GM19239 (cell line): ENCODE results near the gene GAB3.
A peak's percentile ranks its signal among the peaks of the same experiment; 100 is the strongest.

Source experiments
- DNase-seq: peaks from one replicate; pipeline ENCODE4 v3.0.0; 2011; ENCODE audit warnings: low spot score; ENCODE audit not compliant: insufficient read length
- FAIRE-seq: peaks from 2 replicates; lab custom pipeline; 2011; peaks lifted over from hg19 to GRCh38; lab: Jason Lieb, UNC

GAB3 gene

DNA sequence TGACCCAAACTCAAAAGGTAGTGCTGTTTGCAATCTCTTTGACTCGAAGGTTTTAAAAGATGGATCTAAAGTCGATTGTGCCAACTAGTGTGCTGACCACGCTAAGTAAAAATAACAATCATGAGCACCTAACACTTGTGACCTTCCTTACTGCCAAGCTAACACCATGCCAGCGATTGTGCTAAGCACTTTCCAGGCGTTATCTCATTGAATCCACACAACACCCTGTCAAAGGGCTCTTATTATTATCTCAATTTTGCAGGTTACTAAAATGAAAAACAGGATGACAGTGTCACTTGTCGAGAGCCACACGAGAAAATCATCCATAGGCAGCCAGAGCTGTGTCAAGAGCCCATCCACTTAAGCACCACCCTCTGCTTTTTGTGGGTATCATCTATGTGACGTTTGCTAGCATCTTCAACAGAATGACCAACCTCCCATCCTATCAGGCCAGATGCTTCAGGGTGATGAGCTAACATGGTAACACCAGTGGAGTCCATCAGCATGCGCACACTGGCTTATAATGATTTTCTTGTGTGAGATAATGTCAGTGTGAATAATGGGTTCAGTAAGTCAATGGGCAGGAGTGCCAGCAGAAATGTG, 893 bp upstream of the GAB3 start:
- DNase-seq (no peak), FAIRE-seq (no peak)

DNA sequence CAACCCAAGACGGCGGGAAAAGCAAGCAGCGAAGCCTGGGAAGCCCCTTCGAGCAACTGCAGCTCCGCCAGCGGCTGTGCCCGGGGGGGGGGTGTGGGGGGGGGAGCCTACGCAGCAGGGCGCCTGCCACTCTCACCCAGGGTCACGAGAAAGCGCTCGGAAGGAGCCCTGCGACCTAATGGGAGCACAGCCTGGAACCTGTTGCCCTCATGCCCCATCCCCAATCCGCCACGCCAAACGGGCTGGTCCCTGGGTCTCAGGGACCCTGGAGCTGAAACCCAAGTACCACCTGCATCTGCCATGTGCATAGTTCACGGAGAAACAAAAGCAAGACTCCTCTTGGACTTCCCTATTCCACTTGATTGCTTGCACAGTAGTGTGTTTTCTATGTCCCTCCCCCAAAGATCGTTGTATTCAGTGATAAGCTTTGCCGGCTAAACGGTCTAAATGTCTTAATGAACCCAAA, 359 bp upstream of the GAB3 start:
- DNase-seq: no peak
- peak; percentile 73 for FAIRE-seq

DNA sequence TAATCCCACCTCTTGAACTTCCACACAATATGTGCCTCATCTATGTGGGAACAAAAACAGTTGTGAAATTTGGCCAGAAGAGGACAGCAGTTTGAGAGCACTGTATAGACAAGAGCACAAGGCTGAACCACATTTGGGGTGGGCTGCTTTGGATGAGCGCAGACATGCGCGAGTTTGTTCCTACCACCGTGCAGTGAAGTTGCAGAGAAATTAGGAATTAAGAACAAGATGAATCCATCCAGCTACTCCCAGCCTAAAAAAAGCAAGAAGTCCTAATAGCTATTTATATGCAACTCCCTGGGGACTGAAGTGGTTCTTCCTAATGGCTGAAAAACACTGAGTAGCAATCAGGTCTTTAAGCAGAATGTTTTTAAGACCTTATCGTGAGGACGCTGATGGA, 1.0 kb downstream of the GAB3 start:
- no peak for DNase-seq
- FAIRE-seq: peak; percentile 52

- DNase-seq (peak; percentile 20), FAIRE-seq (peak; percentile 98)
Observed at GRCh38 chrX:154748712-154749339, 2.1 kb downstream of the GAB3 start.

DNA sequence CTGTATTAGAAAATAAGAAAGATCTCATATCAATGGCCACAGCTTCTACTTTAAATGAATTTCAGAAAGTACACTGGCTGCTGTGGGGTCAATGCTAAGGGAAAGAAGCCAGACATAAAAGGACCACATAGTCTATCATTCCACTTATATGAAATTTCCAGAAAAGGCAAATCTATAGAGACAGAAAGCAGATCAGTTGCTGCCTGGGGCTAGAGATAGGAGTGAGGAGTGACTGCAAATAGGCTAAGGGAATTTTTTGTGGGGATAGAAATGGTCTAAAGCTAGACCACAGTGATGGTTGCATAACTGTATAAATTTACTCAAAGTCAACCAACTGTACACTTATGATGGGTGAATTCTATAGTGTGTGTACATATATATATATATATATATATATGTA, 8.3 kb downstream of the GAB3 start:
- FAIRE-seq (peak; percentile 14), DNase-seq (no peak)

DNA sequence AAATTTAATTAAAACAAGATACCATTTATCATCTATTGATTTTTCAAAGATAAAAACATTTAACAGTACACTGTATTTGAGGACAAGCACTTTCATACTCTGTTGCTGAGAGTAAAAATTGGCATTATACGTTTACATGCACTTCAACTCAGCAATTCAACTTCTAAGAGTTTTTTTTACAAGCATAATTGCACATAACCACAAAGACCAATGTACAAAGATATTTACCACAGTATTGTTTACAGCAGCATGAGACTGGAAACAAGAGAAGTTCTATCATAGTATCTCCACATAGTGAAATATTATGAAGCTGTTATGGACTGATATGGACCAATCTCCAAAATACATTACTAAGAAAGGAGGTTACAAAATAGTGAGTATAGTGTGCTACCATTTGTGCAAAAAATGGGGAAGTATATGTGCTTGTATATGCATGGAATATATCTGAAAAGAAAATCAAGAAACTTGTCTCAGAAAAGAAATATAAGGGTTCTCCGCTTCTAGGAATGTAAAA, 10.9 kb downstream of the GAB3 start:
- FAIRE-seq (no peak), DNase-seq (no peak)

- DNase-seq (no peak), FAIRE-seq (peak; percentile 28)
Observed at GRCh38 chrX:154738011-154738738, 12.7 kb downstream of the GAB3 start.

DNA sequence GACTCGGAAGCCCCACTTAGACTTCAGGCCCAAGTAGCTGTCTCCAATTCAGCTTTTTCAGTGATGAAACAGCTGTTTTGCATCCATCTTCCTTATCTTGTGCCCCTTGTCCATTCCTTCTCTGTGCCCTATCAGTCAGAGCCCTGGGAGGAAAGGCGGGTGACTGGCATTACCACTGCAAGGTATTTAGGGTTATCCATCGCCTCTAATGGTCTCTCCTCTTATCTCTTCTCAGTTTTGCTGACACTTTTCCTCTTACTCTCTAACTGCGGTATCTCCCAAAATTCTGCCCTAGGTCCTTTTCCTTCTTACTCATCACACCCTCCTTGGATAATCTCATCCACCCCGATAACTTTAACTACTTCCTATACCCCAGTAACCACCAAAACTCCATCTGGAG, 13.7 kb downstream of the GAB3 start:
- DNase-seq (no peak), FAIRE-seq (no peak)

DNA sequence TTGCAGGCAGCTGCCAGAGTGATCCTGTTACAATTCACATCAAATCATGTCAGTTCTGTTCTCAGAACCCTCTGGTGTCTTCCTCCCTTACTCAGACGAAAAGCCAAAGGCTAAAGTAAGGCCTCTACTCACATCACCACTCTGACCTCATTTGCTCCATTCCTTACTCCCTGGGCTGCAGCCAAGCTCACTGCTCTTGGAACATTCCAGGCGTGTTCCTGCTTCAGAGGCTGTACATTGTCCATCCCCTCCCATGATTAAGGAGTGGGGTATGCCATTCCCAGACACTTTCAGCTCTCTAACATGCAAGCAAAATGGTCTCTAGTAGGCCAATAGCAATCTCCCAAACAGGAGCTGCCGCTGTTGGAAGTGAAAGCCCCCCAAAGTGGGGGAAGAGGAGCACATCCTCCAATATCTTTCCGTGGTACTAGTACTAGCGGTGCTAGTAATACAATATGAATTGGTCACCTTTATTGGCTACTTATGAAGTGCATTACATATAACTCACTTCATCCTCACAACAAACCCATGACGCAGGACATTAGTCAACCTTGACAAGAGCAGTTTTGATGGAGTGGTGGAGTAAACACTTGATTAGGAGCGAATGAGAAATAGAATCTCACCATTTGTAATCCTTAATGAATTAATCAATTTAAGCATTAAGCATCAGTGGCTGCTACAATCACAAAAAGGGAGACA, 15.0 kb downstream of the GAB3 start:
- no peak for DNase-seq
- FAIRE-seq: no peak

DNA sequence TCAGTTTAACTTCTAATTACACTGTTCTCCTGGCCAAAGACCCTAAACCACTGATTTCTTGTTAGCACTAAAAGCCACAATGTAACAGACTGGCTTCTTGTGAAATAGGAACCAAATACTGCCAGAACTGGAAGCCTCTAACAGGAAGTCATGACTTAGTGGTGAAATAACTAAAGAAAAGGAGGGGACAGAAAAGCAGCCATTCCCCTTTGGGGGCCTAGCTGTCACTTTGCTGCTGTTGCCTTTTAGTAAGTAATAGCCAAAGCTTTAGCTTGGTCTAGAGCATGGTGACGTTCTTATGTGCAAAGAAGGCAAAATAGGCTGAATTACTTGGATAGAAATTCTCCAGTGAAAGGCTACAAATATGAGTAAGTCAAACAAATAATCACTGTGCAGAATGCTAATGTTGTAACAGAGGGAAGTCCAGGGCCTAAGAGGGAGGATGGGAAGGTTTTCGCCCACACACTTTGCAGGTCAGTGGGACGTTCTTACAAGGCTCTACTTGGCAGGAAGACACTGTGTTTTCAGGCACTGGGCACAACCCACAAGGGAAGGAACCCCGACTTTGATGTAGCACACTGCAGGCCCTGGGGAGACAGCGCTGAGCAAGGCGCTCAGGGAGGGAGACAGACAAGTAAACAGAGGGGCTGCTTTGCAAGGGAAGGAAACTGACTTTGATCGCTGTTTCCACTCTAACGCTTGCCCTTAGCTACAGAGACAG, 16.7 kb downstream of the GAB3 start:
- DNase-seq (no peak), FAIRE-seq (peak; percentile 82)

DNA sequence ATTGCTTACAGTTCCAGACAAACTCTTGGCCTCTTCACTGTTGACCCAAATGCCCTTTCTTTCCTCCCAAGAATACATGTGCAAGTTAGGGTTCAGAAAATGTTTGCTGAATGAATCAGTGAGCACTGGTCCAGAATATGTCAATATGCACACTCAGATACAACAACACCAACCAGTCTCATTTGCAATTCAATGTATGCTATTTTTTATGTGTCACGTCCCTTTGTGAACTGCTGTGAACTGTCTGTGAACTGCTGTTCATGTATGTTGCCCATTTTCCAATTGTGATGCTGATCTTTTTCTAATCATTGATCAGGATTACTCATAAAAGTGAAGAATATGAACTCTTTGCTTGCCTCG, 17.8 kb downstream of the GAB3 start:
- peak; percentile 42 for FAIRE-seq
- DNase-seq: no peak

DNA sequence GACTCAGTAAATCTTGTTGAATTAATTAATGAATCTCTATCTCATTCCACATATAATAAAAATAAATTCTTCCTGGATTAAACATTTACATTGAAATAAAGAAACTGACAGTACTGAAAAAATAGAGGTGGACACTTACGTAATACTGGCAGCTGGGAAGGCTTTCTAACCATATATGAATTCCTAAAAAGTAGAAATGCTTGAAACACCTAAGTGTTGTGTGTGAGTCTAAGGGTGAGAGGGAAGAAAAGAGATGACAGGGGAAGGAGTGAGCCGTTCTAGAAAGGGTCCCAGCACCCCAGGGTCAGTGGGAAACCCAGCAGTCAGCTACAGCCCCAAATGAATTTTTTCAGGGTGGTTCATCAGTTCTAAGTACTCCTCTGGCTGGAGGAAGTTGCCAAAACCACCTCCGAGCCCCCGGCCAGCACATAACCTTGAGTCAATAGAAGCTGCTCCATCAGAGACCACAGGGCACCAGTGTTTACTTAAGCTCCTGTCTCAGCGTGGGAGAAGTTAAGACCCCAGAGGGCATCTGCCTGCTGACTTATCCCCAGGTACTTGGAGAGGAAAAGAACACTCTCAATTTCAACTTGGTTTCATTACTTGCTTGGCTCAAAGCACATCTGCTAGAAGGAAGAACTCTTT, 18.3 kb downstream of the GAB3 start:
- FAIRE-seq (peak; percentile 57), DNase-seq (no peak)

GRCh38 chrX:154731881-154732280, 19.0 kb downstream of the GAB3 start:
- DNase-seq (no peak), FAIRE-seq (no peak)

DNA sequence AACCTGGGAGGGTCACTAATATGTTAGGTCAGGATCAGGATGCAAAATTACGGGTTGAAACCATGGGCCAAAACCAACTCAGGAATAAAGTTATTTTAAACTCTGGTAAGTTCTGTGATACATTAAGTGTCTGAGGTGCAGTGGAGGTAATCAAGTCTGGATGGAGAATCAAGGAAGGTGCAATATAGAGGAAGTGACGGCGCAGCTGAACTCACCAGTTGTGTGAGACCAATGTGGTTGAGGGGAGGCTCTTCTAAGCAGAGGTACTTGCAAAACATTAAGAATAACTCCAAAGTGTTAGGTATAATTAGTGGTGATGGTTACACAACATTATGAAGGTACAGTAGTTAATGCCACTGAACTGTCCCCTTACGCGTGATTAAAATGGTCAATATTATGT, 19.7 kb downstream of the GAB3 start:
- DNase-seq: no peak
- FAIRE-seq: no peak

DNA sequence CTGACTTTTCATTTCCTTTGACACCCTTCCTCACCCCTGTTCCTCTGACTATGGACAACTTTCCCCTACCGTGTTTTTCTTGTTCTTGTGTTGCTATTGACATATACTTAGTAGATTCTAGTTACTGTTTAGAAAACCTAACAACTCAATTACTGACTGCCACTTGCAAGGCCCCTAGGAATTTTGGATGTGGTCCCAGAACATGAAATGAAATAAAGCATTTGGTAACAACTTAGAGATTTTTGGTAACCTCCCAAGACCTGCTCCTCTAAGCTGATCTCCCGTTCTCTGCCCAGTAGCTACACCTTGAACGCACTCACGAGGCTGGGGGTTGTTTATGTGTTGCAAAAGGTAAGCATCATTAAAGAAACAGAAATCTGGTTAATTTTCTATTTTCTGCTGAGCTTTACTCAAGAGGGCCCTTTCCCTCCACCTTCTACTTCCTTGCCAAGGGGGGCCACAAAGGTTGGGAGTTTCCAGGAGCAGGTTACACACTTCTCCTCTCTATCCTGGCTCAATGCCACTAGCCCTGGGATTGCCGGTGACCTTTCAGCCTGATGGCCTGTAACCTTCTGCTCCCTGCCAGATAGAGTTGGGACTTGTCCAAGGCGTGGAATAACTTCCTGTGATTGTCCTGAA, 20.5 kb downstream of the GAB3 start:
- DNase-seq (no peak), FAIRE-seq (no peak)

DNA sequence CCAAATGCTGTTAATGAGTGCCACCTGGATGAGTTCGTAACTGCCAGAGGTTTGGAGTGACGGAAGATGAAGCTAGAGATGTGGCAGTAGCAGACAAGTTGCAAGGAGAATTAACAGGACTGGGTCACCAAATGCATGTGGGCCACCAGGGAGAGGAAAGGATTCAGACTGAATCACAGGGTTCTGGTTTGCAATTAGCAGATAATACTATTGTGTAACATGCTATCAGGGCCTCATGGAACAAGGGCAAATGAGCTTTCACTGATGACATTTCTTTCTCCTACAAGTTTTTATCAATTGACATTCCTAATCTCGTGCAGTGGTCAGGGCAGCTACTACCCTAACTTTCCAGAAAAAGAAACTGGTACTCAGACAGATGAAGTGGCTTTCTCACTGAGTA, 21.4 kb downstream of the GAB3 start:
- no peak for DNase-seq
- no peak for FAIRE-seq

GRCh38 chrX:154728431-154729190, 22.3 kb downstream of the GAB3 start:
- DNase-seq: no peak
- no peak for FAIRE-seq

GRCh38 chrX:154727871-154728270, 23.0 kb downstream of the GAB3 start:
- no peak for DNase-seq
- no peak for FAIRE-seq

DNA sequence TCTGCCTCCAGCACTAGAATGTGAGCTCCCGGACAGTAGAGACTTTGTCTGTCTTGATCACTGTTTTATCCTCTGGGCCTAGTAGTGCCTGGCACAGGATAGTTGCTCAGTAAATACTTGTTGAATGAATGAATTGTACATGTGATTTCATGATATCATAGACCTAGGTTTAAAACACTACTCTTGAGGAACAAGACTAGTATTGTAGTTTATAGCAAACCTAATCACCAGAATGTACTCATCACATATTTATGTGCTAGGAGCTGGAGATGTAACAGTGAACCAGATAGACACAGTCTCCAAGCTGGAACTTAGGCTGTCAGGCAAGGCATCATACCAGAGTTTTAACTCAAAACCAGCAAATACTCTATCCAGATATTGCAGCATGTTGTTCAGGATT, 23.5 kb downstream of the GAB3 start:
- no peak for DNase-seq
- FAIRE-seq: no peak
